ENCODE data around the gene CD6.

- TF ChIP-seq CTCF (IDR thresholded peaks at IDR 0.05): no peak
- TF ChIP-seq REST (IDR thresholded peaks at IDR 0.05): no peak
- TF ChIP-seq POLR2A (IDR thresholded peaks at IDR 0.05; ENCODE audit: low read length): no peak
- TF ChIP-seq RCOR1 (IDR thresholded peaks at IDR 0.05; ENCODE audit: low read depth, low read length): no peak
- TF ChIP-seq RFX5 (IDR thresholded peaks at IDR 0.05): no peak
- TF ChIP-seq HMGXB4 (CRISPR knock-in tag; IDR thresholded peaks at IDR 0.05; ENCODE audit: borderline replicate concordance): no peak
- no peak for TF ChIP-seq RAD21 (conservative IDR thresholded peaks at IDR 0.05 in 1 of 2, IDR thresholded peaks at IDR 0.05 in 1 of 2)
- TF ChIP-seq BHLHE40 (IDR thresholded peaks at IDR 0.05; ENCODE audit: low read depth, low read length): no peak
- no peak for TF ChIP-seq MAZ (IDR thresholded peaks at IDR 0.05; ENCODE audit: borderline replicate concordance, low read depth, low read length)
- no peak for TF ChIP-seq SMC3 (IDR thresholded peaks at IDR 0.05)
- no peak for TF ChIP-seq MAX (IDR thresholded peaks at IDR 0.05)
- TF ChIP-seq EHMT2 (IDR thresholded peaks at IDR 0.05; ENCODE audit: low read depth): no peak
- no peak for TF ChIP-seq RNF2 (IDR thresholded peaks at IDR 0.05; ENCODE audit: borderline replicate concordance, low read depth)
These were observed 43.9 kb upstream of the CD6 start for GRCh38 chr11:60927600-60927999.
